BJ (cell line): ENCODE data around the gene AOPEP. TPM values are rescaled to one million over a fixed set of nuclear protein-coding genes. Genes with fewer than 3 reads are reported as not detected.

Source experiments
- CTCF ChIA-PET: fragments of 350-600 bp; formaldehyde crosslinking; extraction: SDS; loops from one replicate; lab custom pipeline; 2021; ENCODE audit warnings: antibody characterized with exemption, inconsistent platforms; lab: Yijun Ruan, JAX
- POLR2A ChIA-PET: fragments of 300-600 bp; sonication (Branson Sonifier 250); formaldehyde crosslinking; extraction: SDS; loops from one replicate; lab custom pipeline; 2021; ENCODE audit warnings: antibody characterized with exemption; lab: Charles Lee
- DNase-seq: peaks from one replicate; pipeline ENCODE4 v3.0.0-alpha.2; 2011; ENCODE audit warnings: low read depth
- H3K27me3 ChIP-seq: 2 replicates; pipeline ENCODE4 v1.6.0; 2011; ENCODE audit warnings: low read length; ENCODE audit not compliant: control insufficient read depth, insufficient read depth
- H3K36me3 ChIP-seq: 2 replicates; pipeline ENCODE4 v1.5.1; 2011; ENCODE audit warnings: low read length; ENCODE audit not compliant: control insufficient read depth, insufficient read depth
- H3K4me3 ChIP-seq: 2 replicates; pipeline ENCODE4 v1.5.1; 2011; ENCODE audit warnings: low read depth, mild to moderate bottlenecking, control low read depth, low read length
- polyA plus RNA-seq: library from polyadenylated mRNA; depleted of rRNA; stranded (reverse); fragments of >200 nt; gene quantifications from 2 replicates; pipeline ENCODE4 v1.2.3, GENCODE V29; 2011
- TF ChIP-seq, protein P1 (sequence below): IDR thresholded peaks from 2 replicates; pipeline ENCODE4 v1.5.1; 2011; ENCODE audit warnings: low read depth, mild to moderate bottlenecking, control low read depth, inconsistent platforms, low read length, moderate library complexity; ENCODE audit not compliant: insufficient read depth

Gene AOPEP
- polyA plus RNA-seq, 1 experiment: 52.1 TPM

- ChIA-PET CTCF (interaction anchor here (0.9 kb wide), 1 partner anchor 138 kb away, joined by 3 read pairs; no protein-coding TSS in a partner anchor), POLR2A (interaction anchor here (0.7 to 0.8 kb wide), 2 partner anchors 83 to 88 kb away, joined by 3 to 5 read pairs; no protein-coding TSS in a partner anchor)
- H3K4me3 ChIP-seq: no peak overlapping the region
- H3K27me3 ChIP-seq: no peaks in the 10 kb centered on the region
- no peaks in the 10 kb centered on the region for H3K36me3 ChIP-seq
- TF ChIP-seq, protein P1, sequence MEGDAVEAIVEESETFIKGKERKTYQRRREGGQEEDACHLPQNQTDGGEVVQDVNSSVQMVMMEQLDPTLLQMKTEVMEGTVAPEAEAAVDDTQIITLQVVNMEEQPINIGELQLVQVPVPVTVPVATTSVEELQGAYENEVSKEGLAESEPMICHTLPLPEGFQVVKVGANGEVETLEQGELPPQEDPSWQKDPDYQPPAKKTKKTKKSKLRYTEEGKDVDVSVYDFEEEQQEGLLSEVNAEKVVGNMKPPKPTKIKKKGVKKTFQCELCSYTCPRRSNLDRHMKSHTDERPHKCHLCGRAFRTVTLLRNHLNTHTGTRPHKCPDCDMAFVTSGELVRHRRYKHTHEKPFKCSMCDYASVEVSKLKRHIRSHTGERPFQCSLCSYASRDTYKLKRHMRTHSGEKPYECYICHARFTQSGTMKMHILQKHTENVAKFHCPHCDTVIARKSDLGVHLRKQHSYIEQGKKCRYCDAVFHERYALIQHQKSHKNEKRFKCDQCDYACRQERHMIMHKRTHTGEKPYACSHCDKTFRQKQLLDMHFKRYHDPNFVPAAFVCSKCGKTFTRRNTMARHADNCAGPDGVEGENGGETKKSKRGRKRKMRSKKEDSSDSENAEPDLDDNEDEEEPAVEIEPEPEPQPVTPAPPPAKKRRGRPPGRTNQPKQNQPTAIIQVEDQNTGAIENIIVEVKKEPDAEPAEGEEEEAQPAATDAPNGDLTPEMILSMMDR: no peak
- peak; percentile 90 for DNase-seq
Observed at GRCh38 chr9:94920420-94921091, 194.1 kb downstream of the AOPEP start.

DNA sequence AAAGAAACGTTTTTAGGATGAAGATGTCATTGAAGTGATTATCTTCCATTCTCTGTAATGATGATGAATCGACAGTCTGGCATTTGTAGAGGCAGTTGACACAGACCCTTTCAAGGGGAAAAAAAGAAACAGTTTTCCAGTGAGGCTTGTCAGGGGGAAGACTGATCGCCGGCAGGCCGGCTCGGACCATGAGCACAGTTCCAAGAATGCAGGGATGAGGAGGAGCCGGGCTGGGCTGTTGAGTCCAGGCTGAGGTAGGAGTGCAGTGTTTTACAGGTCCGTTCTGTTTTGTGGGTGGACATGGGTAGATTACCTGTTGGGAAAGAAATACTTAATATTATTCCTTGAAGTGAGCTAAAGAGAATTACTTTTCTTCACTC, 194.6 kb downstream of the AOPEP start:
- no peak overlapping the region for H3K4me3 ChIP-seq
- POLR2A ChIA-PET: no interaction called here
- no peaks in the 10 kb centered on the region for H3K36me3 ChIP-seq
- CTCF ChIA-PET: no interaction called here
- no peak for DNase-seq
- TF ChIP-seq, protein P1: no peak
- H3K27me3 ChIP-seq: no peaks in the 10 kb centered on the region

DNA sequence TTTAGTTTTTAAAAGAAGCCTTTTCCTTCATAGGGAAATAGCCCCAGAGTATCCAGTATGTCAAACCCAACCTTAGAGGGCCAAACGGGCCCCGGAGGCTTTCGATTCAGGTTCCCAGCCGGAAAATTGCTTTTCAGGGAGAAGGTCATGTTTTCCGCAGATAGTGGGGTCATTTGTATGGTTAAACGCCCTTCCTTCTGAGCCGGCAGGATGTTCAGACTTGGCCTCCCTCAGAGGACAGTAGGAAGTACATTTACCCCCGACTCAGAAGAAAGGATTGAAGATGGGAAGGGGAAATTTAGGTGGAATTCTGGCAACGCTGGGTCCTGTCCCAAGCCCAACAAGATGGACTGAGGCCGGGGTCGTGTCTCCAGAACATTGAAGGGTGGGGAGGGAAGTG, 195.2 kb downstream of the AOPEP start:
- TF ChIP-seq, protein P1: no peak
- DNase-seq: no peak
- Histone ChIP-seq H3K36me3 (no peaks in the 10 kb centered on the region), H3K27me3 (no peaks in the 10 kb centered on the region), H3K4me3 (no peak overlapping the region)
- ChIA-PET CTCF (interaction anchor here (1.5 kb wide), 1 partner anchor 9 kb away, joined by 3 read pairs; no protein-coding TSS in a partner anchor), POLR2A (interaction anchor here (0.5 kb wide), 1 partner anchor 241 kb away, joined by 3 read pairs; no protein-coding TSS in a partner anchor)

DNA sequence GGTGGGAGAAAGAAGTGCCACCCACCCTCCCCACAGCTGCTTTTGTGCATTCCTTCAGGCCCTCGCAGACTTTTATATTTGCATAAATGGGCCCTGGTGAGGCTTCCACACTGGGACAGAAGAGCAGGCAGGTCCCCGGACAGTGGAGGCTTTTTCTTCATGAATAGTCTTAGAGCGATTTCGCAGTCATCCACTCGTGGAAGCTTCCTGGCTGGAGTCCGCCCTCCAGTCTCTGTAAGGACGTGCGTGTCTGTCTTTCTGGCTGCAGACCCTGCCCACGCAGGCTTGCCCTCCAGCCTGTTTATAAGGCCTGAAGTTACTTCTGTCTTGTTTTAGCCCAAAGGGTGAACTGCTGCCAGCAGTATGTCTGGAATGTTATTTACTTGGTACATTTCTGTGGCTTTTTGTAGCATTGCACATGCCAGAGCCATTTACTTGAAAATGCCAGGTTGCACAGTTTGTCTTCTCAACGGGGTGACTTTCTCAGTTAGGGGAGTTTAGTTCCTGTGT, 195.7 kb downstream of the AOPEP start:
- H3K27me3 ChIP-seq: no peaks in the 10 kb centered on the region
- no peaks in the 10 kb centered on the region for H3K36me3 ChIP-seq
- peak; percentile 98 for DNase-seq
- TF ChIP-seq, protein P1: no peak
- CTCF ChIA-PET: interaction anchor here (1.5 kb wide), 1 partner anchor 9 kb away, joined by 3 read pairs; no protein-coding TSS in a partner anchor
- no peak overlapping the region for H3K4me3 ChIP-seq
- POLR2A ChIA-PET: interaction anchor here (0.5 kb wide), 1 partner anchor 242 kb away, joined by 3 read pairs; no protein-coding TSS in a partner anchor

- H3K4me3 ChIP-seq: no peak overlapping the region
- CTCF ChIA-PET: interaction anchor here (1.0 to 1.5 kb wide), 3 partner anchors 10 to 205 kb away, joined by 3 to 4 read pairs (median 3); no protein-coding TSS in a partner anchor
- H3K36me3 ChIP-seq: no peaks in the 10 kb centered on the region
- H3K27me3 ChIP-seq: no peaks in the 10 kb centered on the region
- no peak for DNase-seq
- POLR2A ChIA-PET: interaction anchor here (0.5 to 0.7 kb wide), 2 partner anchors 15 to 42 kb away, joined by 3 read pairs; no protein-coding TSS in a partner anchor
- TF ChIP-seq, protein P1: no peak
Observed at GRCh38 chr9:94922691-94923107, 196.2 kb downstream of the AOPEP start.
